Measurements from ENCODE around the gene ALDH1L1.

- TF ChIP-seq, protein P1, sequence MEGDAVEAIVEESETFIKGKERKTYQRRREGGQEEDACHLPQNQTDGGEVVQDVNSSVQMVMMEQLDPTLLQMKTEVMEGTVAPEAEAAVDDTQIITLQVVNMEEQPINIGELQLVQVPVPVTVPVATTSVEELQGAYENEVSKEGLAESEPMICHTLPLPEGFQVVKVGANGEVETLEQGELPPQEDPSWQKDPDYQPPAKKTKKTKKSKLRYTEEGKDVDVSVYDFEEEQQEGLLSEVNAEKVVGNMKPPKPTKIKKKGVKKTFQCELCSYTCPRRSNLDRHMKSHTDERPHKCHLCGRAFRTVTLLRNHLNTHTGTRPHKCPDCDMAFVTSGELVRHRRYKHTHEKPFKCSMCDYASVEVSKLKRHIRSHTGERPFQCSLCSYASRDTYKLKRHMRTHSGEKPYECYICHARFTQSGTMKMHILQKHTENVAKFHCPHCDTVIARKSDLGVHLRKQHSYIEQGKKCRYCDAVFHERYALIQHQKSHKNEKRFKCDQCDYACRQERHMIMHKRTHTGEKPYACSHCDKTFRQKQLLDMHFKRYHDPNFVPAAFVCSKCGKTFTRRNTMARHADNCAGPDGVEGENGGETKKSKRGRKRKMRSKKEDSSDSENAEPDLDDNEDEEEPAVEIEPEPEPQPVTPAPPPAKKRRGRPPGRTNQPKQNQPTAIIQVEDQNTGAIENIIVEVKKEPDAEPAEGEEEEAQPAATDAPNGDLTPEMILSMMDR (IDR thresholded peaks at IDR 0.05; ENCODE audit: insufficient read depth, low read length, poor library complexity, severe bottlenecking) = no peak
- TF ChIP-seq EZH2phosphoT487 (conservative IDR thresholded peaks at IDR 0.05; ENCODE audit: low read length) = no peak
Observed at GRCh38 chr3:126101521-126101982, 78.8 kb downstream of the ALDH1L1 start.

Measured in SU-DHL-6 (cell line).